Measurements from ENCODE around the gene CLIC4.
A peak's percentile ranks its signal among the peaks of the same experiment; 100 is the strongest.
"Not testable (repeated sequence)": the region's sequence is repeated elsewhere in the genome, so short reads cannot be mapped to it uniquely, and the experiment has no call there.

CLIC4 gene

DNA sequence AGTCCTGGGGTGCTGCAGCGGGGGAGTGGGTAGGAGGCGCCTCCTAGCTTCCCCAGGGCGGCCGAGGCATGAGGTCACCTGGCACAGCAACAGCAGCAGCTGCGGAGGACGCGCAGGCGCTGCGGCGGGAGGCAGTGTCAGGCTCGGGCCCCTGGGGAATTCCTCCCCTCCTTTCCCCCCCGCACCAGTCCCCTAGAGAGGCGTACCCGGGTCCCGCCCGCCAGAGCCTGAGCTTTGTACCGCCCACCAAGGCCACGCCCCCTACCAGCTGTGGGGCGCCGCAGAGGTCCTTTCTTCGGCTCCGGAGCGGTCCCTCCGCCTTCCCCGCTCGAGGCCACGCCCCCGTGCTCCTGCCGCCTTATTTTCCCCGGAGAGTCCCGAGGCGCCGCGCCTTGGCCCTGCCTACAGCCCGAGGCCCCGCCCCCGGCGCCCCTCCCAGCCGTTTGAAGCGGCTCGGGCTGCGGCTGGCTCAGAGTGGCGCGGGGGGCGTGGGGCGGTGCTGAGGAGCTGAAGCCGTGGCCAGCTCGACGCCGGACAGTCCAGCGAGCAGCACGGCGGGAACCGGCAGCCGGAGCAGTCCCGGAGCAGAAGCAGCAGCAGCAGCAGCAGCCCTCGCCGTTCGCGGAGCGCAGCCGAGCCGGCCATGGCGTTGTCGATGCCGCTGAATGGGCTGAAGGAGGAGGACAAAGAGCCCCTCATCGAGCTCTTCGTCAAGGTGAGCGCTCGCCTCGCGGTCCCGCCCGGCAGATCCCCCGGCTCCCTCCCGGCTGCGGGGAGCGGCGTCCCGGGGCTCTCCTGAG lies at the start of gene CLIC4:
Gene CLIC4, plus strand, starts transcription at position 537 of the 800 bp plus-strand sequence. Its CDS starts 107 bp downstream, at position 644.
- DNase-seq = peak; percentile 77 to 100 (median 99)

DNA sequence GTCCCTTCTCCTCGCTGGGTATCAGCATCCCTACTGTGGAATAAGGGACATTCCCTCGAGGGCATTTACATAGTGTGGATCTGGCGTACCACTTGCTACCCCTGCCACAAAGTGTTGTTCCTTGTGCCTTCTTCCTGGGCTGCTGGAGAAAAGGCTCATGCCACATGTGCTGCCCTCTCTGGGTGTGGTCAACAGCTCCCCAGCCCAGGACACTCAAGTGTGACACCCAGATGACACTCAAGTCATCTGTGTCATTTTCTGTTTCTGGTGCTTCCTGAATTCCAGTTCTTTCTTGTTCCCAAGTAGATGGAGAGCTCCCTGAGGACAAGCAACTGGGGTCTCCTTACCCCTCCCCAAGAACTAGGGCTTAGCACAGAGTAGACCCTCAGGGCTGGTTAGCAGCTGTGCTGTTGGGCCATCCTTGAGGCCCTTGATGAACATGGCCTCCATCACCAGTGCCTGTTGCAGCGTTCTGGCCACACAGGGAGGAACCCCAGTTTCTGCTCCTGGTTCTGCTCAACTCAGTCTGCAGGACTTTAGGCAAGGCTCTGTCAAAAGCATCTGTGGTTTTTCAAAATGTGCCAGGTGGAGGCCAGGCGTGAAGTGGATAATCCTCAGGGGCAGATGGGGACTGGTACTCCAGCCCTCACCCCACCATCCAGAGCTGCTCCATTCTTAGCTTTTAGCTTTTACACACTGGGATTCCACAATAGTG lies 49.0 kb upstream of the CLIC4 start:
- DNase-seq = no peak

DNA sequence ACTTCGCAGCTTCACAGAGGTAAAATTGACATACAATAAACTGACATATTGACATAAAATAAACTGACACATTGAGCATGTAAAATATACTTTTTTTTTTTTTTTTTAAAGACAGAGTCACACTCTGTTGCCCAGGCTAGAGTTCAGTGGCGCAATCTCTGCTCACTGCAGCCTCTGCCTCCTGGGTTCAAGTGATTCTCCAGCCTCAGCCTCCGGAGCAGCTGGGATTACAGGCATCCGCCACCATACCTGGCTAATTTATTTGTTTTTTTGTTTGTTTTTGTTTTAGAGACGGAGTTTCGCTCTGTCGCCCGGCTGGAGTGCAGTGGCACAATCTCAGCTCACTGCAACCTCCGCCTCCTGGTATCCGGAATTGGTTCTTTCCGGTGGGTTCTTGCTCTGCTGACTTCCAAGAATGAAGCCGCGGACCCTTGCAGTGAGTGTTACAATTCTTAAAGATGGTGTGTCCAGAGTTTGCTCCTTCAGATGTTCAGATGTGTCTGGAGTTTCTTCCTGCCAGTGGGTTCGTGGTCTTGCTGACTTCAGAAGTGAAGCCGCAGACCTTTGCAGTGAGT lies 48.4 kb upstream of the CLIC4 start:
- no peak for DNase-seq

DNA sequence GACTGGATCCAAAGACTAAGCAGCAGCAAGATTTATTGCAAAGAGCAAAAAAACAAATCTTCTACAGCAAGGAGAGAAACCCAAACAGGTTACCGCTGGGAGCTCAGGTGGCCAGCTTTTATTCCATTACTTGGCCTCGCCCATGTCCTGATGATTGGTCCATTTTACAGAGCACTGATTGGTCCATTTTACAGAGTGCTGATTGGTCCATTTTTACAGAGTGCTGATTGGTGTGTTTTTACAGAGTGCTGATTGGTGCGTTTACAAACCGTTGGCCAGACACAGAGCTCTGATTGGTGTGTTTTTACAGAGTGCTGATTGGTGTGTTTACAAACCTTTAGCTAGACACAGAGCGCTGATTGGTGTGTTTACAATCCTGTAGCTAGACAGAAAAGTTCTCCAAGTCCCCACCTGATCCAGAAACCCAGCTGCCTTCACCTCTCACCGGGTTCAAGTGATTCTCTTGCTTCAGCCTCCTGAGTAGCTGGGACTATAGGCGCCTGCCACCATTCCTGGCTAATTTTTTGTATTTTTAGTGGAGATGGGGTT lies 47.7 kb upstream of the CLIC4 start:
- not testable (repeated sequence) for DNase-seq

DNA sequence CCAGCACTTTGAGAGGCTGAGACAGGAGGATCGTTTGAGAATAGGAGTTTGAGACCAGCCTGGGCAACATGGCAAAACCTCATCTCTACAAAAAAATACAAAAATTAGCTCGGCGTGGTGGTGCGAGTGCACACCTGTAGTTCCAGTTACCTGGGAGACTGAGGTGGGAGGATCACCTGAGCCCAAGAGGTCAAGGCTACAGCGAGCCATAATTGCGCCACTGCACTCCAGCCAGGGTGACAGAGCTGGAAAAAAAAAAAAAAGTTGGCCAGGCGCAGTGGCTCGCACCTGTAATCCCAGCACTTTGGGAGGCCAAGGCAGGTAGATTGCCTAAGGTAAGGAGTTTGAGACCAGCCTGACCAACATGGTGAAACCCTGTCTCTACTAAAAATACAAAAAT lies 46.9 kb upstream of the CLIC4 start:
- DNase-seq = not testable (repeated sequence)

DNA sequence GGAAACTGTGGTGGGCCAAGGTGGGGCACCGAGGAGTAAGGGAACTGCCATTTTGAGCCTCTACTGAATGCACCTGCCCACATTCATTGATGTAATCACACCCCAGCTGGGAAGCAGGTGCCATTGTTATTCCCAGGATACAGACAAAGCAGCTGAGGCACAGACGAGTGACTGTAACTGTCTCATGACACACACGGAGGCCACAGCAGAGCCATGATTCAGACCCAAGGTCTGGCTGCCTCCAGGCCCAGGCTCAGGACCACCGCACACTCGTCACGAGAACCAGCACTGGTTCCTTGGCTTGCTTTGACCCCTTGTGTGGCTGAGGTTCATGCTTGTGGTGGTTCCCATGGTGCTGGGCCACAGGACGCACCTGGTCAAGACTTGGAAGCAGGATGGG lies 45.6 kb upstream of the CLIC4 start:
- DNase-seq = no peak

DNA sequence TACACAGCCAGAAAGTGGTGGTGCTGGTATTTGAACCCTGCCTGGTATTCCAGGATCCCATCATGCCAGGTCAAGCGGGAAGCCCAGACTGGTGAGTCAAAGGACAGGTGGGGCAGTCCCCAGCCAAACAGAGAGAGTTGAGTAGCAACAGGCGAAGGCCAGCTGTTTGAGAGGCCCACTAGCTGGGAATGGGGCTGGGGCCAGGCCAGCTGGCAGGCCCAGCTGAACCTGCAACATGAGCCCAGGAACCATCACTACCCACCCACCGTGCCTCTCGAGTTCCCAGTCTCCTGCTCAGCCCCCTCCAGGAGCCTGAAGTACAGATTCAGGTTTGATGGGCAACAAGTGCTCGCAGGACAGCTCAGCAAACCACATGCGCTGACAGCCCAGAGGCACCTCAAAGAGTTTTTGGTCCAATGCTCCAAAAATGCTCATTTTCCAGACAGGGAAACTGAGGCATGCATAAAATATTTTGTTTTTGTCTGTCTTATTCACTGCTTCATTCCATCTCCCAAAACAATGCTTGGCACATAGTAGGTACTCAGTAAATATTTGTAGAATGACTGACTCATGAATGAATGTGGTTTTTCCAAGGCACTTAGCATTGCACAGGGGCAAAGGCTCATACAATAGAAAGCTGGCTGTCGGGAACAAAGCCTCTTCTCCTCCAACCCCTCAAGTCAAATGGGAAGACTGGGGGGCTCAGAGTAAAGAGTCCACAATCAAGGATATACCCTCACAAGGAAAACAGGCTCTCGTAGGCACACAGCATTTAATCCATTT lies 42.5 kb upstream of the CLIC4 start:
- no peak for DNase-seq

DNA sequence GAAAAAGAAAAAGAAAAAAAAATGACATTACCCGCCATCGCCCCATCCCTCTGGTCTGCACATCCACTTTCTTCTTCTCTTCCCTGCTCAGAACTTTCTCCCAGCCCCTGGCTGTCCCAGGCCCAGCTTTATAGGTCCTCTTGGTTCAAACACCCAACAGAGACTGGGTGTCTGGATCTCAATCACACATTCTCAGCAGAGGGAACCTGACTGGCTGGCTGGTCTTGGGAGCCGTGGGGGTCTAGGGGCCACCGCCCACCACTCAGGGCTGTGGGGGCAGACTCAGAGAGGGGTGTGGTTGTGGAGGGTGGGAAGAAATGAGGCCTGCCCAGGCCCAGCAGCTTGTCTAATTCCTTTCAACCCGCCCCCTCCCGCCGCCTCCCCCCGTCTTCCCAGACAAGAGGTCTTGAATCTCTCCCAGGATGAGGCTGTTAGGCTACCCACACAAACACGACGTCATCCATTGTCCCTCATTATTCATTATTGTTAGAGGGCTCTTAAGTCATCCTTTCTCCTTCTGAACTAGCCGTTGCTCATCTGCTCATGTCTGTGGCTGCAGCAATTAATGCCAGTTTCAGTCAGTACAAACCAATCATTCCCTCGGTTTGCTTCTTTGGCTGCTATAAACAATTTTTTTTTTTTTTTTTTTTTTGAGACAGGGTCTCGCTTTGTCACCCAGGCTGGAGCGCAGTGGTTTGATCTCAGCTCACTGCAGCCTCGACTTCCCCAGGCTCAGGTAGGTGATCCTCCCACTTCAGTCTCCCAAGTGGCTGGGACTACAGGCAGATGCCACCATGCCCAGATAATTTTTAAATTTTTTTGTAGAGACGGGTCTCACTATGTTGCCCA lies 40.6 kb upstream of the CLIC4 start:
- DNase-seq = peak in 45 of 56 donors; percentile 13 to 73 (median 44)

DNA sequence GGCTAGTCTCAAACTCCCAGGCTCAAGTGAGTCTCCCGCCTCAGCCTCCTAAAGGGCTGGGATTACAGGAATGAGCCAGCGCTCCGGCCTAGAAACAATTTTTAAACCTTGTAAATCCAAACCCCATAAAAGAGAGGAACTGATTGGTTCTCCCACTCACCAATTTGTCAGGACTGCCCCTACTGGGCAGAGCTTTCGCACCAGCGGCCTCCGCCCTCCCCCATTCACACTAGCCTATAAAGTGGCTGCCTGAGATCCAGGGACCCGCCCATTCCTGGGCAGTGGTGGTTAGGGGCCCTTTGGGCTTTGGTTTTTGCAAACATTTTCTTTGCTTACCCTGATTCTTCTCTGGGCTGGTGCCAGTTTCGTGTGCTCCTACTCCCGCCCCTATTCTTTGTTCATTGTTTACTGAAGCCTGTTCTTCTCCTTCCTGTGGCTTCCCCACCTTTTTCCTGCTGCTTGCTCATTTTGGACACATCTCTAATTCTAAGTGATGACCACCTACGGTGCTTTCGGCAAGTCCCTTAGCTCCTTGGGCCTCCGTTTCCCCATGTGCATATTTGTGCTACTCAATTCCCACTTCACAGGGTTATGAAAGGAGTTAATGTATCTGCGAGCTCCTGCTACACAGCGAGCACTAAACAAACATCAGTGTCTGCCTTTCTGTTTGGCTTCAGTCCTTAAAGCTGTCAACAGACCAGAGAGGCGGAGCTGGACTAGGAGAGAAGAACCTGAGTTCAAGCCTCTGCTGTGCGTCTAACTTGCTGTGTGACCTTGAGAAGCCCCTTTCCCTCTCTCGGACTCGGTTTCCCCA lies 39.8 kb upstream of the CLIC4 start:
- peak in 53 of 56 donors; percentile 24 to 89 (median 69) for DNase-seq

DNA sequence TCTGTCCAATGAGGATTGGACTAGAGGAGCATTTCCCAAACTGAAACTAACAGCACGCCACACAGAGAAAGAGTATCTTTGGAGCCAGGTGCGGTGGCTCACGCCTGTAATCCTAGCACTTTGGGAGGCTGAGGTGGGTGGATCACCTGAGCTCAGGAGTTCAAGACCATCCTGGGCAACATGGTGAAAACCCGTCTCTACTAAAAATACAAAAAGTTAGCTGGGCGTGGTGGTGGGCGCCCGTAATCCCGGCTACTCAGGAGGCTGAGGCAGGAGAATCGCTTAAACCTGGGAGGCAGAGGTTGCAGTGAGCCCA lies 39.2 kb upstream of the CLIC4 start:
- DNase-seq = not testable (repeated sequence)

DNA sequence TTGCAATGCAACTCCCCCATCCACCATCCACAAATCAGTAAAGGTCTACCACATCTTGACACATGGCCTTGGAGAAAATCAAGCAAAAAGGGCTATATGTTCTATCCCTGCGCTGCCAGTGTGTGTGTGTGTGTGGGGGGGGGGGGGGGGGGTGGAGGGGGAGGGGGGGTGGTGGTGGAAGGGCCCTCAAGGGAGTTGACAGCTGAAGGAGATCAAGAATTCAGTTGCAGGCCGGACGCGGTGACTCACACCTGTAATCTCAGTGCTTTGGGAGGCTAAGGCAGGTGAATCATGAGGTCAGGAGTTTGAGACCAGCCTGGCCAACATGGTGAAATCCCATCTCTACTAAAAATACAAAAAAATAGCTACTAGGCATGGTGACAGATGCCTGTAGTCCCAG lies 37.6 kb upstream of the CLIC4 start:
- DNase-seq = no peak

DNA sequence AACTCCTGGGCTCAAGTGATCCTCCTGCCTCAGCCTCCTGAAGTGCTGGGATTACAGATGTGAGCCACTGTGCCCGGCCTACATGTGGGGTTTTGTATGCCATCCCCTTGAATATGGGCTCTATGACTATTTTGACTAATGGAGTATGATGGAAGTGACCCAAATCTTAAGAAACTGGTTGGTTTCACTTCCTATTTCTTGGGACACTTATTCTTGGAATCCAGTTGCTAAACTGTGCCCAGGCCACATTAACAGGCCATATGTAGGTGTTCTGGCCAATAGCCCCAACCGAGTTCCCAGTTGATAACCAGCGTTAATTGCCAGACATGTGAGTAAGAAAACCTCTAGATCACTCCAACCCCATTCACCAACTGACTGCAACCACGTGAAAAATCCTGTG lies 36.3 kb upstream of the CLIC4 start:
- no peak for DNase-seq

DNA sequence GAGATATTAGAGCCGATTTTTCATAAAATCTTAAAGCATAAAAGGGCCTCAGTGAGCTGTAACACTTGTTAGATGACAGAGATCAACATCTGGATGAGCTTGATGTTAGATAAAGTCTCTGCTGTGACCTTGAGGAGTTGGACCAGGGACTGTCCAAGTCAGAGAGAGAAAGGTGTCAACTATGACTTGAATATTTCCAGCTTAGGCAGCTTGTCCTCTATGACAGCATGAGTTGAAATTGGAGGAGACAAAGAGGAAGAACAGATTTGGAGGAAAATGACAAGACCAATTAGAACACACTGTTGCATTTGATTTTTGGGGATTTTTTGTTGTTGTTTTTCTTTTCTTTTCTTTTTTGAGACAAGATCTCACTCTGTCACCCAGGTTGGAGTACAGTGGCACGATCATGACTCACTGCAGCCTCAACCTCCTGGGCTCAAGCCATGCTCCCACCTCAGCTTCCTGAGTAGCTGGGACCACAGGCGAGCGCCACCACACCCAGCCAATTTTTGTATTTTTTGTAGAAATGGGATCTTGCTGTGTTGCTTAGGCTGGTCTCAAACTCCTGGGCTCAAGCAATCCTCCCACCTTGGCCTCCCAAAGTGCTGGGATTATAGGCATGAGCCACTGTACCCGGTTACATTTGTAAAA lies 35.3 kb upstream of the CLIC4 start:
- no peak for DNase-seq

DNA sequence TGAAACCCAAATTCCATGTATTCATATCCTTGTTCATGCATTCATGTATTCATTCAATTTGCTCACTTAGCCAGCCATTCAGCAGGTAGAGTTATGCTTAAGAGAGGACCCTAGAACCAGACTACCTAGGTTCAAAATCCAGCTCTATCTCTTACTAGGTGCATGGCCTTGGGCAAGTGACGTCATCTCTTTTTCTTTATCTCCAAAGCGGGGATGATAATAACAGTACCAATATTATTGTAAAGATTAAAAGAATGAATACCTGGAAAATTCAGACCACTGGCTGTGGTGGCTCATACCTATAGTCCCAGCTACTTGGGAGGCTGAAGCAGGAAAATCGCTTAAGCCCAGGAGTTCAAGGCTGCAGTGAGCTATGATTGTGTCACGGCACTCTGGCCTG lies 33.9 kb upstream of the CLIC4 start:
- no peak for DNase-seq

DNA sequence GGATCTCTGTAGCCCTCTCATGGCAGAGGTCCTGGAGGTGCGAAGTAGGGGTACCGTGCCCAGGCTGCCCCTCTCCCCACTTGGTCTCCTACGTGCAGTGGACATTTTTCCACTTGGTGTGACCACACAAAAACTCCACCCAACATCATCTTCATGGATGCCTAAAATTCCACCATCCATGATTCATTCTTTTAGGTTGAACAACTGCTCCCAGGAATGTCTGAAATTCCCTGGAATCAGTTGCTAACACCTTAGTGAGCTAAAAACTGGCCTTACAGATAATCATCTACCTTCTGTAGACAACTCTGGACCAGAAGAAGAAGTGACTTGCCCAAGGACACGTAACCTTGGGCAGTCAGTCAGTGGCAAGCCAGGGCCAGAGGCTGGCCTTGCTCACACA lies 32.1 kb upstream of the CLIC4 start:
- DNase-seq = no peak

DNA sequence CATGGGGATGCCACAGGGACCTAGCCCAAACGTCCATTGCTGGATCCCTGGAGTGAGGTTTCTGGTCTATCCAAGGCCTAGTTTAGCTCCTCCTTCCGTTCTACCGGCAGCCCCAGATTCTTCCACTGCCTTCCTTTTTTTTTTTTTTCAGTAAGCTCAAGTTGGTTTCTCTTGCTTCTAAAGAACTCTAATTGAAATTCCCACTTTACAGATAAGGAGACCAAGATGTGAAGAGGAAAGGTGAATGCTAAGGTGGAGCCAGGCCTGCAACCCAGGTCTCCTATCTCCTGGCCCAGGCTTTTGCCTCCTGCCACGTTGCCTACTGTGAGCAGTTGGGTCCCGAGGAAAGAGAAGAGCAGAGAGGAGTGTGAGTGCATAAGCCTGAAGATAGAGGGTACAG lies 31.5 kb upstream of the CLIC4 start:
- no peak for DNase-seq

DNA sequence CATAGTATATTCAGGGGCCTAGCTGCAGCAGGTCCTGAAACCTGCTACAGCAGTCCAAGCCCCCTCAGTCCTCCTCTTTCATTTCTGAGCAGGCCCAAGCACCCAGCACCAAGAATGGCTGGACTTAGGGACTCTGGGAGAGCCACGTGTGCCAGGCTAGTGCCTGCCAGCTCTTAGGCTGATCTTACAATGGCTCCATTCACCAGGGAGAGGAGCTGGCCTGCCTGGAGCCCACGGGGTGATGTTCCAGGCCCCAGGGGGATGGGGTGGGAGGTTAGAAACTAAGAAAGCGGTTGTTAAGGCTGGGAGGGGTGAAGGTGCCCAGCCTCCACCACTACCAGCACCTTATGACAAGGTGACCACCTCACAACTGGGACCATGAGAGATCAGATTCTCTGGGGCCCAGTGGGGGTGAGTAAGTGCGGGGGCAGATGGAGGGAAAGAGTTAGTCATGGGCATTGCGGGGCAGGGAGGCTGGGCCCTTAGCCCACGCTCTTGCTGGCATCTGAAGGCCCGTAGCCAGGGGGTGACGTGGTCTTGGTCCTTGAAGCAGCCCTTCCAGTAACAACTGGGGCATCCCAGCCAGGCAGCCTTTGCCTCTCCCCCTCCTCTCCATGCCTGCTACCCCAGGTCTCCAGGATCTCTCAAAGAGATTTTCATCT lies 30.3 kb upstream of the CLIC4 start:
- peak in 55 of 56 donors; percentile 35 to 96 (median 85) for DNase-seq

DNA sequence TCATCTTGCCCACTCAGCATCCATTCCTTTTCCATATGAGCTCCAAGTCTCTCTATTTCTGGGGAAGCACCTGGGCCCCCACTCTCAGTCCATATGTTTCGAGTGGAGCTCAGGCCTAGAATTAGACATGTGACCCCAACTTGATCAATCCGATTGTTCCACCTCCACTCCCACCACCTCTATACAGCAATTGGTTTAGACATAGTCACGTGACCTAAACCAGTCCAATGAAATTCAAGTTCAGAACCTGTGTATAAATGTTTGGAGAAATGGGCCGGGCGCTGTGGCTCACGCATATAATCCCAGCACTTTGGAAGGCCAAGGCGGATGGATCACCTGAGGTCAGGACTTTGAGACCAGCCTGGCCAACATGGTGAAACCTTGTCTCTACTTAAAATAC lies 29.6 kb upstream of the CLIC4 start:
- peak in 1 of 56 donors; percentile 19 for DNase-seq
